Forelimb muscle (tissue), 1 donor: ENCODE data around the gene ARPC1A. TPM values are rescaled to one million over a fixed set of nuclear protein-coding genes. Genes with fewer than 3 reads are reported as not detected.
"Not testable (repeated sequence)": the region's sequence is repeated elsewhere in the genome, so short reads cannot be mapped to it uniquely, and the experiment has no call there.

Experiments used
- DNase-seq: peaks from one replicate; pipeline ENCODE4 v3.0.0-alpha.2; 2013; ENCODE audit warnings: low read depth
- polyA plus RNA-seq: library from polyadenylated mRNA; unstranded; fragments of 120-200 nt; gene quantifications from one replicate; pipeline ENCODE4 v1.2.1, GENCODE V29; 2013; ENCODE audit not compliant: insufficient read length

Gene ARPC1A
- polyA plus RNA-seq, 1 donor: 55.8 TPM

- DNase-seq: no peak
Measured at GRCh38 chr7:99320371-99320770, 5.3 kb upstream of the ARPC1A start.

DNA sequence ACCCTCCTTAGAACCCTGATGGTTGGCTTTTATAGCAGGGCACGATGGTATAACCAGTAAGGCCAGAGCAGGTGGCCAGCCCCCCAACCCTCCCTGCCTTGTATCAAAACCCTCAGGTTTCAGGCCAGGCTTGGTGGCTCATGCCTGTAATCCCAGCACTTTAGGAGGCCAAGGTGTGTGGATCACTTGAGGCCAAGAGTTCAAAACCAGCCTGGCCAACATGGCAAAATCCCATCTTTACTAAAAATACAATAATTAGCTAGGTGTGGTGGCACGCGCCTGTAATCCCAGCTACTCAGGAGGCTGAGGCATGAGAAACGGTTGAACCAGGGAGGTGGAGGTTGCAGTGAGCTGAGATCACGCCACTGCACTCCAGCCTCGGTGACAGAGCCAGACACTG lies 3.0 kb upstream of the ARPC1A start:
- not testable (repeated sequence) for DNase-seq

DNA sequence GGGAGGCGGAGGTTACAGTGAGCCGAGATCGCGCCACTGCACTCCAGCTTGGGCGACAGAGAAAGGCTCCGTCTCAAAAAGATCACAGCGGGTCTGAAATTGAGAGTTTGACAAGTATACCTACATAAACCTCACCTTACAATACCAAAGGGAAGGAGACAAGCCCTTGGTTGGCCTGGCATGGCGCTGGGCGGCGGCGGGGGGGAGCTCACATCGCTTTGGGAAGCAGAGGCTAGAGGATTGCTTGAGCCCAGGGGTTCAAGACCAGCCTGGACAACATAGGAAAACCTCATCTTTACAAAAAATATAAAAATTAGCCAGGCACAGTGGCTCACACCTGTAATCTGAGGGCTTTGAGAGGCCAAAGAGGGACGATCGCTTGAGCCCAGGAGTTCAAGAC lies 1.1 kb upstream of the ARPC1A start:
- no peak for DNase-seq

GRCh38 chr7:99325001-99325493 lies 651 bp upstream of the ARPC1A start:
- no peak for DNase-seq

GRCh38 chr7:99326408-99326782 lies 697 bp downstream of the ARPC1A start:
- DNase-seq: no peak

- DNase-seq: not testable (repeated sequence)
Measured at GRCh38 chr7:99330314-99330961, 4.7 kb downstream of the ARPC1A start.

DNA sequence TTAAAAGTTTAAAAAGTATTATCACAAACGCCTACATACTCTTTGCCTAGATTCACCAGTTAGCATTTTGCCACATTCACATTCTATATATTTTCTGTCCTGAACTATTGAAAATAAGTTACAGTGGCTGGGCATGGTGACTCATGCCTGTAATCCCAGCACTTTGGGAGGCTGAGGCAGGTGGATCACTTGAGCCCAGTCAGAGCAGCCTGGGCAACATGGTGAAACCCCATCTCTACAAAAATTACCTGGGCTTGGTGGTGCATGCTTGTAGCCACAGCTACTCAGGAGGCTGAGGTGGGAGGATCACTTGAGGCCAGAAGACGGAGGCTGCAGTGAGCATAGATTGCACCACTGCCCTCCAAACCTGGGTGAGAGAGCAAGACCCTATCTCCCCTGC lies 5.3 kb downstream of the ARPC1A start:
- no peak for DNase-seq

GRCh38 chr7:99339595-99339994 lies 13.9 kb downstream of the ARPC1A start:
- DNase-seq: no peak

DNA sequence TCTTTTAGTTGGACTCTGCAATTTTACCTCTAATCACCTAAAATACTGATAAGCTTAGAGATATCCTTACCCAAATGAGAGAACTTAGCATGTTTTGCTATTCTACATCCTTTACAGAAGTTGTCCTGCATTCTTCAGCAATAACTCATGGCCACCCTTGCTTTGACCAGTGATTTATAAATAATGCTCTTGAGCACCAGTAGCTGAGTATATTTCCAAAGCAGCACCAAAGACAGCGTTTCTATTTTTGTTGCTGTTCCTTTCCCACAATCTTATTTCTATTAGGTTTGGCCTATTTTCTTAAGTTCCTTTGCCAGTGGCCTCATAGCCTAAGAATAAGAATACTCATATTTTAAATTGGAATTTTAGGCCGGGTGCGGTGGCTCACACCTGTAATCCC lies 15.0 kb downstream of the ARPC1A start:
- DNase-seq: no peak

- no peak for DNase-seq
Measured at GRCh38 chr7:99344061-99344647, 18.5 kb downstream of the ARPC1A start.

DNA sequence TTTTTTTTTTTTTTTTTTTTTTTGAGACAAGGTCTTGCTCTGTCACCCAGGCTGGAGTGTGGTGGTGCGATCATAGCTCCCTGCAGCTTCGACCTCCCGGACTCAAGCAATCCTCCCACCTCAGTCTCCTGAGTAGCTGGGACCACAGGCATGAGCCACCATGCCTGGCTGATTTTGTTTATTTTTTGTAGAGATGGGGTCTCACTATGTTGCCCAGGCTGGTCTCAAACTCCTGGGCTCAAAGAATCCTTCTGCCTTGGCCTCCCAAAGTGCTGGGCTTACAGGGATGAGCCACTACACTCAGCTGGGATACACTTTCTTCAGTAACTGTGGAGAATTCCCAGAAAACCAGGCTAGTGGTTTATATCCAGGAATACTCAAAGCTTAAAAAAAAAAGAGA lies 24.9 kb downstream of the ARPC1A start:
- not testable (repeated sequence) for DNase-seq

GRCh38 chr7:99352247-99352646 lies 26.5 kb downstream of the ARPC1A start:
- no peak for DNase-seq

- no peak for DNase-seq
Measured at GRCh38 chr7:99355098-99355497, 29.4 kb downstream of the ARPC1A start.

- no peak for DNase-seq
Measured at GRCh38 chr7:99357701-99358490, 32.2 kb downstream of the ARPC1A start.

DNA sequence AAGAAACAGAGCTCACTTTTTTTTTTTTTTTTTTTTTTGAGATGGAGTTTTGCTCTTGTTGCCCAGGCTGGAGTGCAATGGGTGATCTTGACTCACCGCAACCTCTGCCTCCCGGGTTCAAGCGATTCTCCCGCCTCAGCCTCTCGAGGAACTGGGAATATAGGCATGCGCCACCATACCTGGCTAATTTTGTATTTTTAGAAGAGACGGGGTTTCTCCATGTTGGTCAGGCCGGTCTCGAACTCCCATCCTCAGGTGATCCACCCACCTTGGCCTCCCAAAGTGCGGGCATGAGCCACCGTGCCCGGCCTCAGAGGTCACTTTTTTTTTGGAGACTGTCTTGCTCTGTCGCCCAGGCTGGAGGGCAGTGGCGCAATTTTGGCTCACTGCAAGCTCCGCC lies 32.8 kb downstream of the ARPC1A start:
- DNase-seq: not testable (repeated sequence)

DNA sequence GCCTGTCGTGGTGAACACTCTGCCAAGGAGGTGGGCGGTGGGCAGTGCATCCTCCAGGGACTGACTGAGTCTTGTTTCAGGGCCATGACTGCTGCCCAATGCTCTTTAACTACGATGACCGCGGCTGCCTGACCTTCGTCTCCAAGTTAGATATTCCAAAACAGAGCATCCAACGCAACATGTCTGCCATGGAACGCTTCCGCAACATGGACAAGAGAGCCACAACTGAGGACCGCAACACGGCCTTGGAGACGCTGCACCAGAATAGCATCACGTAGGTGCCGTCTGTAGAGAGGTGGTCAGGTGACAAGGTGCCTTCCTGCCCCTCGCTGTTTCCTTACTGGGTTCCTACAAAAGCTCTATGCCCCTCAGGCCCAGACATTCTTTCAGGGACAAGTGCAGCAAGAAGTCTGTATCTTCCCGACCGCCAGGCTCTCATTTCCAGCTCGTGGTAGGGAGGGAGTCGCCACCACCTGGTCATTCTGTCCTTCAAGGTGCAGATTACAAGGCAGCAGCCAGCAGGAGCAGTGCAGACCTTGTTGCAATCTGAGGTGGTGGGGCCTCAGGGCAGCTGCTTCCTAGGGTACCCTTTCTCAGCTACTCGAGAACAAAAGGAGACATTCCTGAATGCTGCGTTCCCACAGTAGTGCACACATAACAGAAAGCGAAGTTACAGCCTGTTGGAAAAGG lies 33.9 kb downstream of the ARPC1A start:
- no peak for DNase-seq

DNA sequence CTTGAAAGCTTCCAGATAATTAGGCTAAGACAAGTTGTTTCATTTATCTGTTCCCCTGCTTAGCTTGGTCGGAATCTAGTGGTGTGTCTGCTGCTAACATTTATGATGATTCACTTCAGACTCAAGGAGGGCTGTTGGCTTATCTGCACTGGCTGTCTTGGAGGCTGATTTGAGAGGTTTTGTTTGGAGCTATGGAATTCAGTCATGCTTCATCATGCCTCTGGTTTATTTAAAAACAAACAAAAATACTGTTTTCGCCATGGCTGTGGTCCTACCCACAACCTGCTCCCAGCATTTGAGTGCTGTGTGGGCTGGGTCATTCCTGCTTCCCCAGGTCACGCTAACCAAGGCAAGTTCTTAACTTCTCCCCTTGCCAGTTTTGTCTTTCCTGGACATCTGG lies 37.1 kb downstream of the ARPC1A start:
- no peak for DNase-seq

DNA sequence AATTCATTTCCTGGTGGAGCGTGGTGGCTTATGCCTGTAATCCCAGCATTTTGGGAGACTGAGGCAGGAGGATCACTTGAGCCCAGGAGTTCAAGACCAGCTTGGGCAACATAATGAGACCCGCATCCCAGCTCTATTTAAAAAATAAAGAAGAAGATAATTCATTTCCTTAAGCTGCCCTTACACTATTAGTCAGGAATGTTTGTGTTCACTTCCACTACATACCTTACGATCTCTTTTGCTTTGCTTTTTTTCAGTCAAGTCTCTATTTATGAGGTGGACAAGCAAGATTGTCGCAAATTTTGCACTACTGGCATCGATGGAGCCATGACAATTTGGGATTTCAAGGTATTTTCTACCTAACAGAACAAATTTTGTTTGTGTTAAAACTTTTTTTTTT lies 37.6 kb downstream of the ARPC1A start:
- no peak for DNase-seq

- DNase-seq: no peak
Measured at GRCh38 chr7:99365318-99366141, 39.8 kb downstream of the ARPC1A start.

- DNase-seq: no peak
Measured at GRCh38 chr7:99366646-99367045, 40.9 kb downstream of the ARPC1A start.

GRCh38 chr7:99368750-99369389 lies 43.2 kb downstream of the ARPC1A start:
- no peak for DNase-seq
